Measurements from ENCODE around the gene ICAM3.
"Not testable (repeated sequence)": the region's sequence is repeated elsewhere in the genome, so short reads cannot be mapped to it uniquely, and the experiment has no call there.

Gene ICAM3, protein sequence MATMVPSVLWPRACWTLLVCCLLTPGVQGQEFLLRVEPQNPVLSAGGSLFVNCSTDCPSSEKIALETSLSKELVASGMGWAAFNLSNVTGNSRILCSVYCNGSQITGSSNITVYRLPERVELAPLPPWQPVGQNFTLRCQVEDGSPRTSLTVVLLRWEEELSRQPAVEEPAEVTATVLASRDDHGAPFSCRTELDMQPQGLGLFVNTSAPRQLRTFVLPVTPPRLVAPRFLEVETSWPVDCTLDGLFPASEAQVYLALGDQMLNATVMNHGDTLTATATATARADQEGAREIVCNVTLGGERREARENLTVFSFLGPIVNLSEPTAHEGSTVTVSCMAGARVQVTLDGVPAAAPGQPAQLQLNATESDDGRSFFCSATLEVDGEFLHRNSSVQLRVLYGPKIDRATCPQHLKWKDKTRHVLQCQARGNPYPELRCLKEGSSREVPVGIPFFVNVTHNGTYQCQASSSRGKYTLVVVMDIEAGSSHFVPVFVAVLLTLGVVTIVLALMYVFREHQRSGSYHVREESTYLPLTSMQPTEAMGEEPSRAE

DNA sequence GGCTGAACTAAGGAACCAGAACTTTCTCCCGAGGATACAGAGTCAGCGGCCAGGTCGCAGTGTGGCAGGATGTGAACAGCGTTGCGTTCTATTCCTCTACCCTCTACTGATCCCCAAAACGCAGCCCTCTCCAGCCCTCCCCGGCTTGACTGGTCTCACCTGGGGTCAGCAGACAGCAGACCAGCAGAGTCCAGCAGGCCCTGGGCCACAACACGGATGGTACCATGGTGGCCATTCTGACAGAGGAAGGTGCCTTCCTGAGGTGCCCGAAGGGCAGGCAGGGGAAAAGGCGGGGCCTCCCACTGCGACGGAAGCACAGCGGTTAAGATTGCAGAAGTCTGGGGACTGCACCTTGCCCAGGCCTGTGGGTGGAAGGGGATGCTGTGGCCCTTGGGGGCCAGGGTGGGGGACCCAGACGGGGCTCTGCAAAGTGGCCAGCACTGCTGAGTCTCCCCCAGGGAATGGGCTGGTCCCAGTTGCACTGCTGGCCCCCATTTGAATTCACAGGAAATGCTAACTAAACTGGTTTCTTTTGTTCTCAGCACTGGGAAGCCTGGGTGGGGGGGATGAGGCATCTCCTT, at the start of gene ICAM3:
Gene ICAM3 (minus strand): TSS at position 245 of the 581 bp plus-strand sequence. CDS start 10 bp downstream, at position 235.
- TF ChIP-seq NFRKB (IDR thresholded peaks at IDR 0.05) (no peak), FOXK2 (IDR thresholded peaks at IDR 0.05) (no peak), ARNT (IDR thresholded peaks at IDR 0.05) (no peak), SUZ12 (IDR thresholded peaks at IDR 0.05) (no peak)
- ChIA-PET POLR2A (interaction anchor here (1.5 kb wide), 1 partner anchor 41 kb away, joined by 3 read pairs; the partner anchor contains the start of gene TYK2), CTCF (no interaction called here)
- no peak for DNase-seq (ENCODE audit: extremely low spot score)

DNA sequence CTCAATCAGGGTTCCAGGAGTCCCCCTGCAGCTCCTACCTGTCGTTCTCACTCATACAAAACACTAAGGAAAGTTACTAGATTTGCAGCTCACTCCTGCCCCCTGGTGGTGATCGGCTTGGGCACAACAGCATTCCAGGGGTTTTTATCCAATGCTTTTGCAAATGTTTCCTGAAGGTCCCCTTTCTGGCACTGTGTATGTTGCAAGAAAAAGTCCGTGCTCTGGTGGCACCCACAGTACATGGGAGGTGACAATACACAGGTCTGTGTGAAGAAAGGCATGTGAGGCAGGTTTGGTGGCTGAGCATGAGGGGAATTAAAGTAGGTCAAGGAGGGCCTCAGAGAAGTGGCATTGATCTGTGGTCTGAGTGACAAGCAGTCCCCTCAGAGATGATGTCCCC, 49.5 kb upstream of the ICAM3 start:
- 0 out of 2 replicates have a peak, but pooled peaks have one; percentile 16 for TF ChIP-seq ELF4 (IDR thresholded peaks at IDR 0.05)
- no peak for TF ChIP-seq HDGF (IDR thresholded peaks at IDR 0.05; ENCODE audit: borderline replicate concordance)
- ChIA-PET CTCF (interaction anchor here (0.5 to 2.8 kb wide), 21 partner anchors 8 to 190 kb away, joined by 3 to 48 read pairs (median 4); partner anchors contain the start of genes ICAM1, ICAM4, ICAM5 and RAVER1), POLR2A (interaction anchor here (0.7 to 1.2 kb wide), 4 partner anchors 8 to 130 kb away, joined by 3 to 10 read pairs (median 4); partner anchors contain the start of gene TYK2)
- DNase-seq (ENCODE audit: extremely low spot score), result peak; percentile 70

DNA sequence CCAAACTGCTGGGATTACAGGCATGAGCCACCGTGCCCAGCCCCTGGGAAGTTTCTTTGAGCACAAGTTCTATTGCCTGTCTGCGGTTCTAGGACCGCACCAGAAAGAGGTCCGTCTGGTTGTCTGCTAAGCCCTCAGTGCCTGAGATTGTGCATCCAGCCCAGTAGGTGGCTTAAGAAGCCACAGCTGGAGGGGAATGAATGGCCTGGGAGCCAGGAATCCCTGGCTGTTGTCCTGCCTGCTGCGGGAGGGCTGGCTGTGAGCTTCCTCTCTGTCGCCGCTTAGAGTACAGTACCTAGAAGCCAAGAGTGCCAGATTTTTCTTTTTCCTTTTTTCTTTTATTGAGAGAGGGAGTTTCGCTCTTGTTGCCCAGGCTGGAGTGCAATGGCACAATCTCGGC, 45.2 kb upstream of the ICAM3 start:
- POLR2A ChIA-PET, result no interaction called here
- CTCF ChIA-PET, result interaction anchor here (1.4 to 1.5 kb wide), 2 partner anchors 115 to 126 kb away, joined by 3 to 5 read pairs; no protein-coding TSS in a partner anchor
- TF ChIP-seq, protein P1, sequence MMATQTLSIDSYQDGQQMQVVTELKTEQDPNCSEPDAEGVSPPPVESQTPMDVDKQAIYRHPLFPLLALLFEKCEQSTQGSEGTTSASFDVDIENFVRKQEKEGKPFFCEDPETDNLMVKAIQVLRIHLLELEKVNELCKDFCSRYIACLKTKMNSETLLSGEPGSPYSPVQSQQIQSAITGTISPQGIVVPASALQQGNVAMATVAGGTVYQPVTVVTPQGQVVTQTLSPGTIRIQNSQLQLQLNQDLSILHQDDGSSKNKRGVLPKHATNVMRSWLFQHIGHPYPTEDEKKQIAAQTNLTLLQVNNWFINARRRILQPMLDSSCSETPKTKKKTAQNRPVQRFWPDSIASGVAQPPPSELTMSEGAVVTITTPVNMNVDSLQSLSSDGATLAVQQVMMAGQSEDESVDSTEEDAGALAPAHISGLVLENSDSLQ (IDR thresholded peaks at IDR 0.05), result no peak
- no peak for TF ChIP-seq ARNT (IDR thresholded peaks at IDR 0.05)
- no peak for TF ChIP-seq CTBP1 (IDR thresholded peaks at IDR 0.05; ENCODE audit: borderline replicate concordance)
- no peak for TF ChIP-seq ZNF384 (IDR thresholded peaks at IDR 0.05)
- TF ChIP-seq TARDBP (IDR thresholded peaks at IDR 0.05), result no peak
- DNase-seq (ENCODE audit: extremely low spot score), result no peak

DNA sequence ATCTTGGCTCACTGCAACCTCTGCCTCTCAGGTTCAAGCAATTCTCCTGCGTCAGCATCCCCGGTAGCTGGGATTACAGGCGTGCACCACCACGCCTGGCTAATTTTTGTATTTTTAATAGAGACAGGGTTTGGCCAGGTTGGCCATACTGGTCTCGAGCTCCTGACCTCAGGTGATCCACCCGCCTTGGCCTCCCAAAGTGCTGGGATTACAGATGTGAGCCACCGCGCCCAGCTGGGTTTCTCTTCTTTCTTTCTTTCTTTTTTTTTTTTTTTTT, 43.7 kb upstream of the ICAM3 start:
- ChIA-PET POLR2A (interaction anchor here (0.8 to 1.2 kb wide), 2 partner anchors 49 to 115 kb away, joined by 3 to 6 read pairs; no protein-coding TSS in a partner anchor), CTCF (interaction anchor here (0.6 kb wide), 1 partner anchor 129 kb away, joined by 3 read pairs; no protein-coding TSS in a partner anchor)
- not testable (repeated sequence) for DNase-seq (ENCODE audit: extremely low spot score)

DNA sequence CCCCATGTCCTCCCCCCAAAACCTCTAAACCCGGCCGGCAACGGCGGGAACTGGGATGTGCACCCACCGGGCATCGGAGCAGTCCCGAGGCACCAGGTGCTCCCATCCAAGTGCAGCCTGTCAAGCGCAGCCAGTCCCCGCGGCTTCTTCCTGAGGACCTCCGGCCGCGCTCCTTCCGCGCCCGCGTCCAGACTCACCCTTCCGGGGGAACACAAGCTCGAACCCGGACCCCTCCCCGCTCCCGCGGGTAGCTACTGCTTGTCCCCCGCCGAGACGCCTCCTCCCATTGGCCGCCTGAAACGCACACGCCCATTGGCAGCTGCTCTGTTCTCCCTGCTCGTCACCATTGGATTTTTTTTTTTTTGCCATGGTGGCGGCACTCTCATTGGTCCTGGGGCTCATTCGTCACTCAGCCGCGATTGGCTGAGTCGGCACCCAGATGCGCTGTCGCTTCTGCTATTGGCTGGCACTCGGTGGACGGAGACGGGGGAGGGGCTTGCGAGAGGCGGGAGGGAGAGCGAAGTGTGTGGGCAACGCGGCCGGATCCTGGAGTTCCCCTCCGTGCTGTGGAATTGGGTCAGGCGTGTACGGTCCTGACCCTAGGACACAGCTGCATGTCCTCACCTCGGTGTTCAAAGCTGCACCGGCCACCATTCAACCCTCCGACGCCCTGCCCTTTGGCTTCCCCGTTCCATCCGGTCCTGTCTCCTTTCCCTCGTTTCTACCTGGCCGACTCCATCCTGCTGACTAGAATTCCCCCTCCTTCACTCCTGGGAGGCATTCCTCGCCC, 41.1 kb upstream of the ICAM3 start, which contains the start of gene TYK2:
Gene TYK2 (minus strand): TSS at position 260 of the 790 bp plus-strand sequence. CDS start 2,166 bp downstream, outside the sequence.
- peak; percentile 99 for DNase-seq (ENCODE audit: extremely low spot score)
- TF ChIP-seq, protein P1 (IDR thresholded peaks at IDR 0.05), result peak; percentile 69
- TF ChIP-seq ZNF384 (IDR thresholded peaks at IDR 0.05) (peak; percentile 100), ELF4 (IDR thresholded peaks at IDR 0.05) (no peak), HDGF (IDR thresholded peaks at IDR 0.05; ENCODE audit: borderline replicate concordance) (0 out of 2 replicates have a peak, but pooled peaks have one; percentile 79), FOXM1 (IDR thresholded peaks at IDR 0.05; ENCODE audit: borderline replicate concordance) (no peak), LEF1 (IDR thresholded peaks at IDR 0.05; ENCODE audit: borderline replicate concordance) (no peak), NFRKB (IDR thresholded peaks at IDR 0.05) (no peak), L3MBTL2 (conservative IDR thresholded peaks at IDR 0.05) (peak; percentile 94), BHLHE40 (IDR thresholded peaks at IDR 0.05; ENCODE audit: borderline replicate concordance) (no peak)
- CTCF ChIA-PET, result interaction anchor here (0.5 to 1.9 kb wide), 7 partner anchors 8 to 122 kb away, joined by 3 to 11 read pairs (median 4); partner anchors contain the start of genes CDC37 and FDX2
- POLR2A ChIA-PET, result interaction anchor here (0.6 to 2.2 kb wide), 29 partner anchors 8 to 186 kb away, joined by 3 to 23 read pairs (median 4); partner anchors contain the start of genes CDC37, DNMT1, ICAM1 and ICAM4

DNA sequence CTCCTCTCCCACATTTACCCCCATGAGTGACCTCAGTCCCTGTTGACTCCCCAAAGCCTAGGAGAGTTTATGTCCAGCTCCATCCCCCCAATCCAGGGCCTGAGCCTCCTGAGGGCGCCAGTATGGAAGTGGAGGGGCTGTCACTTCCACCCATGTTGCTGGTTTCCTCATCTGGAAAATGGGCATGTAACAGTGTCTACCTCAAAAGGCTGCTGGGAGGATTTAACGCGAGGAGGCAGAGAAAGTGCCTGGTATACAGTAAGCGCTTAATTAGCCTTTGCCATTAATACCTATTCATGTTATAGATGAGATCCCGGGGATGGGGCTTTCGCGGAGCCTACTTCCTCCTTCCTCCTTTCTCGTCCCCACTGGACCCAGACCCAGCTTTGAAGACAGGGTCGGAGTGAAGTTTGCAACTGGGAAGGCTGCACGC, 40.5 kb upstream of the ICAM3 start:
- ChIA-PET CTCF (interaction anchor here (0.7 to 1.9 kb wide), 4 partner anchors 9 to 64 kb away, joined by 3 to 11 read pairs (median 4); partner anchors contain the start of gene FDX2), POLR2A (interaction anchor here (0.6 to 2.2 kb wide), 19 partner anchors 9 to 185 kb away, joined by 3 to 23 read pairs (median 5); partner anchors contain the start of genes DNMT1, ICAM1, ICAM5 and MRPL4)
- TF ChIP-seq NFRKB (IDR thresholded peaks at IDR 0.05) (no peak), SP1 (IDR thresholded peaks at IDR 0.05) (no peak), SUZ12 (IDR thresholded peaks at IDR 0.05) (no peak), FOXM1 (IDR thresholded peaks at IDR 0.05; ENCODE audit: borderline replicate concordance) (no peak), HDGF (IDR thresholded peaks at IDR 0.05; ENCODE audit: borderline replicate concordance) (no peak), FOXA1 (IDR thresholded peaks at IDR 0.05) (no peak), TARDBP (IDR thresholded peaks at IDR 0.05) (no peak), ZNF384 (IDR thresholded peaks at IDR 0.05) (no peak), ARNT (IDR thresholded peaks at IDR 0.05) (no peak), FOXK2 (IDR thresholded peaks at IDR 0.05) (no peak), BHLHE40 (IDR thresholded peaks at IDR 0.05; ENCODE audit: borderline replicate concordance) (no peak), LEF1 (IDR thresholded peaks at IDR 0.05; ENCODE audit: borderline replicate concordance) (no peak)
- TF ChIP-seq, protein P1 (IDR thresholded peaks at IDR 0.05), result no peak

More for the DNA sequence above, 40.5 kb upstream of the ICAM3 start:
- no peak for DNase-seq (ENCODE audit: extremely low spot score)

Data from HEK293T (cell line).